A549 (cell line): ENCODE measurements around the gene TUBGCP2. TPM values are rescaled to one million over a fixed set of nuclear protein-coding genes. Genes with fewer than 3 reads are reported as not detected.

Experiments
- ATAC-seq, 2 experiments: fragments of 200-7000 bp in 1 of 2; fragments of >200 bp in 1 of 2; cut with Nextera tagmentation in 1 of 2; cut with Tn5 transposase in 1 of 2; 3 replicates each; pipeline versions ENCODE4 v1.8.0 to v1.9.1; 2018 to 2020; ENCODE audit warnings: mild to moderate bottlenecking in 1 of 2, moderate library complexity in 1 of 2
- CTCF ChIA-PET: fragments of 300-600 bp; sonication (Branson Sonifier 250); formaldehyde crosslinking; extraction: SDS; loops from one replicate; lab custom pipeline; 2021; ENCODE audit warnings: antibody characterized with exemption, inconsistent platforms; lab: Yijun Ruan, JAX
- POLR2A ChIA-PET: fragments of 350-600 bp; formaldehyde crosslinking; extraction: SDS; loops from one replicate; lab custom pipeline; 2021; ENCODE audit warnings: antibody characterized with exemption, inconsistent platforms; lab: Yijun Ruan, JAX
- DNase-seq, 2 experiments: peaks; one replicate each; pipeline versions ENCODE4 v3.0.0 to v3.0.0-alpha.2; 2011 to 2016; ENCODE audit warnings: low read depth in 1 of 2, low spot score in 1 of 2
- FAIRE-seq: peaks from 2 replicates; lab custom pipeline; 2011; peaks lifted over from hg19 to GRCh38; lab: Jason Lieb, UNC
- H3K27ac ChIP-seq, 2 experiments: fragments of >200 bp; sonication (Bioruptor Twin); formaldehyde crosslinking; 3 replicates each; pipeline ENCODE4 v1.5.1; 2016 to 2017
- H3K4me1 ChIP-seq: fragments of >200 bp; sonication (Bioruptor Twin); formaldehyde crosslinking; 3 replicates; pipeline ENCODE4 v1.6.1; 2016
- H3K4me2 ChIP-seq: fragments of >200 bp; sonication (Bioruptor Twin); formaldehyde crosslinking; 3 replicates; pipeline ENCODE4 v1.6.1; 2016
- H3K4me3 ChIP-seq: fragments of >200 bp; sonication (Bioruptor Twin); formaldehyde crosslinking; 3 replicates; pipeline ENCODE4 v1.5.1; 2016
- H3K9me3 ChIP-seq: fragments of >200 bp; sonication (Bioruptor Twin); formaldehyde crosslinking; 3 replicates; pipeline ENCODE4 v1.6.1; 2016
- ATOH8 ChIP-seq: fragments of 250-450 bp; sonication (Bioruptor Pico); IDR thresholded peaks from 2 replicates; pipeline ENCODE4 v1.5.0; 2020; ENCODE audit warnings: low read depth, mild to moderate bottlenecking, moderate library complexity
- BHLHE40 ChIP-seq: IDR thresholded peaks from 2 replicates; pipeline ENCODE4 v1.6.1; 2012; ENCODE audit warnings: low read depth, low read length, inconsistent platforms
- EHMT2 ChIP-seq: fragments of 200-600 bp; sonication (generic); IDR thresholded peaks from 2 replicates; pipeline ENCODE4 v1.6.1; 2016; ENCODE audit warnings: antibody characterized with exemption, low read depth, mild to moderate bottlenecking, moderate library complexity
- ELK1 ChIP-seq: fragments of 150-350 bp; IDR thresholded peaks from 2 replicates; pipeline ENCODE4 v1.6.1; 2014; ENCODE audit warnings: low read depth, mild to moderate bottlenecking, low read length
- HEYL ChIP-seq: fragments of 250-450 bp; sonication (Bioruptor Pico); IDR thresholded peaks from 2 replicates; pipeline ENCODE4 v1.8.0; 2021; ENCODE audit warnings: mild to moderate bottlenecking, moderate library complexity
- HOXB13 ChIP-seq: fragments of 250-450 bp; sonication (Bioruptor Pico); IDR thresholded peaks from 2 replicates; pipeline ENCODE4 v1.5.0; 2020; ENCODE audit warnings: low read depth, mild to moderate bottlenecking, moderate library complexity
- JUNB ChIP-seq: fragments of >200 bp; sonication (Bioruptor Twin); formaldehyde crosslinking; IDR thresholded peaks from 2 replicates; pipeline ENCODE4 v1.6.1; 2016
- KDM5A ChIP-seq: fragments of 200-600 bp; sonication (generic); IDR thresholded peaks from 2 replicates; pipeline ENCODE4 v1.6.1; 2016; ENCODE audit warnings: antibody characterized with exemption, mild to moderate bottlenecking
- MAFK ChIP-seq: fragments of 450-650 bp; IDR thresholded peaks from 2 replicates; pipeline ENCODE4 v1.6.1; 2014; ENCODE audit not compliant: partially characterized antibody
- MYC ChIP-seq: IDR thresholded peaks from 2 replicates; pipeline ENCODE4 v1.6.1; 2012; ENCODE audit warnings: mild to moderate bottlenecking, inconsistent platforms, low read length, improper control_type of control experiment, borderline replicate concordance
- NR3C1 ChIP-seq: fragments of >200 bp; sonication (Bioruptor Twin); formaldehyde crosslinking; IDR thresholded peaks from 3 replicates; pipeline ENCODE4 v1.6.1; 2017
- RAD21 ChIP-seq, 2 experiments: fragments of >200 bp in 1 of 2; sonication (Bioruptor Twin) in 1 of 2; formaldehyde crosslinking in 1 of 2; IDR thresholded peaks in 1 of 2; conservative IDR thresholded peaks in 1 of 2; 2 replicates in 1 of 2; 3 replicates in 1 of 2; pipeline ENCODE4 v1.6.1; 2012 to 2018; ENCODE audit warnings: inconsistent platforms in 1 of 2
- SMC3 ChIP-seq: fragments of >200 bp; sonication (Bioruptor Twin); formaldehyde crosslinking; IDR thresholded peaks from 3 replicates; pipeline ENCODE4 v1.6.1; 2018; ENCODE audit warnings: inconsistent platforms
- ZFP36 ChIP-seq: fragments of 450-650 bp; IDR thresholded peaks from 2 replicates; pipeline ENCODE4 v1.6.1; 2014; ENCODE audit warnings: borderline replicate concordance; ENCODE audit not compliant: partially characterized antibody
- ZSCAN20 ChIP-seq: fragments of 250-450 bp; sonication (Bioruptor Pico); IDR thresholded peaks from 2 replicates; pipeline ENCODE4 v1.8.0; 2022; ENCODE audit warnings: mild to moderate bottlenecking, moderate library complexity
- WGBS: methylation state at CpG from one replicate; pipeline ENCODE4 v1.1.6; 2017; ENCODE audit errors: missing lambda C conversion rate; 5-methylcytosine and 5-hydroxymethylcytosine counted together
- polyA plus RNA-seq, 4 experiments: library from polyadenylated mRNA; depleted of rRNA in 3 of 4; stranded (reverse); fragments of >200 nt; fragmentation: RNase III in 1 of 4; extraction: RNeasy Plus Mini Kit Qiagen cat#74134 plus additional on column Dnase treatment in 1 of 4; gene quantifications; 2 replicates in 3 of 4; 3 replicates in 1 of 4; pipeline ENCODE4 v1.2.3, GENCODE V29; 2011 to 2017
- TF ChIP-seq, protein P1 (sequence below): fragments of 450-650 bp; IDR thresholded peaks from 2 replicates; pipeline ENCODE4 v1.6.1; 2014; ENCODE audit warnings: antibody characterized with exemption

TUBGCP2 gene
- polyA plus RNA-seq, 2 of the 4 experiments (the other 2 are of a cell fraction): 33.6 to 44.5 TPM

GRCh38 chr10:133312016-133312768, 3.5 kb upstream of the TUBGCP2 start:
- ATAC-seq: no peak
- 83% methylated on average over 23 of the region's 23 CpGs for WGBS
- H3K9me3 ChIP-seq: no peaks in the 10 kb centered on the region
- no peak overlapping the region for H3K4me3 ChIP-seq
- peaks cover 11% of the 10 kb centered on the region for H3K4me1 ChIP-seq
- TF ChIP-seq ELK1 (no peak), MYC (no peak), RAD21 (conservative IDR thresholded peaks at IDR 0.05 in 1 of 2, IDR thresholded peaks at IDR 0.05 in 1 of 2) (no peak), HOXB13 (CRISPR knock-in tag) (no peak), EHMT2 (no peak)
- TF ChIP-seq, protein P1, sequence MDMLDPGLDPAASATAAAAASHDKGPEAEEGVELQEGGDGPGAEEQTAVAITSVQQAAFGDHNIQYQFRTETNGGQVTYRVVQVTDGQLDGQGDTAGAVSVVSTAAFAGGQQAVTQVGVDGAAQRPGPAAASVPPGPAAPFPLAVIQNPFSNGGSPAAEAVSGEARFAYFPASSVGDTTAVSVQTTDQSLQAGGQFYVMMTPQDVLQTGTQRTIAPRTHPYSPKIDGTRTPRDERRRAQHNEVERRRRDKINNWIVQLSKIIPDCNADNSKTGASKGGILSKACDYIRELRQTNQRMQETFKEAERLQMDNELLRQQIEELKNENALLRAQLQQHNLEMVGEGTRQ: no peak
- TF ChIP-seq, all 56 proteins: peak for 0
- ChIA-PET POLR2A (no interaction called here), CTCF (interaction anchor here (0.7 to 2.0 kb wide), 2 partner anchors 12 to 17 kb away, joined by 3 to 4 read pairs; no protein-coding TSS in a partner anchor)
- no peak for FAIRE-seq
- Histone ChIP-seq H3K4me2 (no peak overlapping the region), H3K27ac (no peak overlapping the region)
- no peak for DNase-seq

DNA sequence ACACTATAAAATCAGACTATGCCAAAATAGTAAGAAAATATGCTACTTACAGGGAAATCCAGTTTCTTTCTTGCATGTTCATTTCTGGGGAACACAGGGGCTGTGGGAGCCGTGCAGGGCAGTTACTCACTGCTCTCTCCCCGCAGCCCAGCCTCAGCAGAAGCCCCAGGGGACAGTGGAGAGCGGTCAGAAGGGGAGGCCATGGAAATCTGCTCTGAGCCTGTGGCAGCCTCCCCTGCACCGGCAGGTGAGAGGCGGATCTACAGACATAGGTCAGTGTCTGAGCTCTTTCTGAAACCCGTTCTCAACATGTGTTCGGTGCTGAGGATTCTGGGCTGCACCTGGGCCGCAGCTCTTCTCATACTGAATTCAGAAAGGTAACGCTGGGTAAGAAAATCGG, 2.9 kb upstream of the TUBGCP2 start:
- Histone ChIP-seq H3K4me2 (no peak overlapping the region), H3K4me3 (no peak overlapping the region), H3K9me3 (no peaks in the 10 kb centered on the region), H3K4me1 (peaks cover 17% of the 10 kb centered on the region), H3K27ac (no peak overlapping the region)
- WGBS: 90% methylated on average over 10 of the region's 10 CpGs
- DNase-seq: no peak
- TF ChIP-seq NR3C1: no peak
- TF ChIP-seq ATOH8 (CRISPR knock-in tag): no peak
- no peak for TF ChIP-seq BHLHE40
- TF ChIP-seq HEYL (CRISPR knock-in tag): no peak
- TF ChIP-seq ZFP36: no peak
- no peak for TF ChIP-seq SMC3
- TF ChIP-seq KDM5A: no peak
- TF ChIP-seq JUNB: no peak
- POLR2A ChIA-PET: no interaction called here
- CTCF ChIA-PET: interaction anchor here (1.7 kb wide), 1 partner anchor 18 kb away, joined by 6 read pairs; no protein-coding TSS in a partner anchor
- no peak for ATAC-seq
- FAIRE-seq: no peak

GRCh38 chr10:133310789-133311188, 2.1 kb upstream of the TUBGCP2 start:
- H3K9me3 ChIP-seq: no peaks in the 10 kb centered on the region
- H3K4me1 ChIP-seq: peaks cover 17% of the 10 kb centered on the region
- peak; percentile 14 for TF ChIP-seq MAFK
- no peak for TF ChIP-seq ZSCAN20 (CRISPR knock-in tag)
- FAIRE-seq (no peak), DNase-seq (no peak), ATAC-seq (no peak)
- no peak overlapping the region for H3K4me2 ChIP-seq
- ChIA-PET CTCF (interaction anchor here (1.2 to 1.8 kb wide), 3 partner anchors 7 to 19 kb away, joined by 5 to 6 read pairs (median 5); no protein-coding TSS in a partner anchor), POLR2A (no interaction called here)
- no peak overlapping the region for H3K4me3 ChIP-seq
- no peak overlapping the region for H3K27ac ChIP-seq
- WGBS: 90% methylated on average over 8 of the region's 8 CpGs

GRCh38 chr10:133310399-133310755, 1.7 kb upstream of the TUBGCP2 start:
- FAIRE-seq: no peak
- CTCF ChIA-PET: interaction anchor here (1.2 to 1.8 kb wide), 3 partner anchors 8 to 19 kb away, joined by 5 to 6 read pairs (median 5); no protein-coding TSS in a partner anchor
- 97% methylated on average over 15 of the region's 16 CpGs for WGBS

More at GRCh38 chr10:133310399-133310755, 1.7 kb upstream of the TUBGCP2 start:
- no peak for TF ChIP-seq ELK1
- TF ChIP-seq, all 56 proteins: peak for 0
- H3K9me3 ChIP-seq: no peaks in the 10 kb centered on the region
- ATAC-seq (no peak), DNase-seq (no peak)
- H3K27ac ChIP-seq: no peak overlapping the region
- POLR2A ChIA-PET: no interaction called here
- no peak overlapping the region for H3K4me3 ChIP-seq
- peaks cover 17% of the 10 kb centered on the region for H3K4me1 ChIP-seq
- H3K4me2 ChIP-seq: no peak overlapping the region
